Activated T-helper 2 cell treated with anti-CD3 and anti-CD28 coated beads, Interferon-gamma antibody, Interleukin-2, Interleukin-4, amounts not matched to agents 10 μg/mL and 5 μg/mL and 100 μg/mL, durations not matched to agents 14 hours and 24 hours and 36 hours (primary cell): Measurements from ENCODE around the gene PLSCR1. TPM values are rescaled to one million over a fixed set of nuclear protein-coding genes. Genes with fewer than 3 reads are reported as not detected.

Experiments used
- DNase-seq: peaks from one replicate; pipeline ENCODE4 v3.0.0; 2021; ENCODE audit warnings: low spot score
- H3K27ac Mint-ChIP-seq: one replicate; pipeline ENCODE4 v1.8.0; 2021; ENCODE audit warnings: mixed read lengths
- H3K27me3 Mint-ChIP-seq: one replicate; pipeline ENCODE4 v1.8.0; 2021; ENCODE audit warnings: low read depth, mixed read lengths
- H3K36me3 Mint-ChIP-seq: one replicate; pipeline ENCODE4 v1.8.0; 2021; ENCODE audit warnings: low read depth, mixed read lengths
- H3K4me1 Mint-ChIP-seq: one replicate; pipeline ENCODE4 v1.8.0; 2021; ENCODE audit warnings: low read depth, mixed read lengths
- H3K4me3 Mint-ChIP-seq: one replicate; pipeline ENCODE4 v1.8.0; 2021; ENCODE audit warnings: low read depth, mild to moderate bottlenecking, moderate library complexity, mixed read lengths
- H3K9me3 Mint-ChIP-seq: one replicate; pipeline ENCODE4 v1.8.0; 2021; ENCODE audit warnings: mixed read lengths
- intact Hi-C: fragments of 100-400 bp; cut with micrococcal nuclease; formaldehyde crosslinking; loops from one replicate; pipeline ENCODE4 v1.15.1; 2023
- total RNA-seq: library from RNA; stranded (reverse); gene quantifications from 2 replicates; pipeline ENCODE4 v1.2.3, GENCODE V29; 2022

The PLSCR1 gene
- total RNA-seq, 1 donor from 2014 or later = 65.1 TPM

DNA sequence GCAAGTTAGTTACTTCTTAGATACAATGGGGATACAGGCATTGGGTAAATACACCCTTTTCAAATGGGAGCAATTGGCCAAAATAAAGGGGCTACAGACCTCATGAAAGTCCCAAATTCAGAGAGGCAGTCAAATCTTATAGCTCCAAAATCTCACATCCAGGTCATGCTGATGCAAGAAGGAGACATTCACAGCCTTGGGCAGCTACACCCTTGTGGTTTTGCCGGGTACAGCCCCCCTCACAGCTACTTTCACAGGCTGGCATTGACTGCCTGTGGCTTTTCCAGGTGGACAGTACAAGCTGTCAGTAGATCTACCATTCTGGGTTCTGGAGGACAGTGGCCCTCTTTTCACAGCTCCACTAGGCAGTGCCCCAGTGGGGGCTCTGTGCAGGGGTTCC lies 17.5 kb upstream of the PLSCR1 start:
- intact Hi-C loops = no loop called here
- Mint-ChIP-seq H3K4me1 (no peaks in the 10 kb centered on the region), H3K27me3 (peaks cover 5% of the 10 kb centered on the region), H3K4me3 (no peak overlapping the region), H3K27ac (no peak overlapping the region), H3K36me3 (no peaks in the 10 kb centered on the region), H3K9me3 (no peaks in the 10 kb centered on the region)
- no peak for DNase-seq

DNA sequence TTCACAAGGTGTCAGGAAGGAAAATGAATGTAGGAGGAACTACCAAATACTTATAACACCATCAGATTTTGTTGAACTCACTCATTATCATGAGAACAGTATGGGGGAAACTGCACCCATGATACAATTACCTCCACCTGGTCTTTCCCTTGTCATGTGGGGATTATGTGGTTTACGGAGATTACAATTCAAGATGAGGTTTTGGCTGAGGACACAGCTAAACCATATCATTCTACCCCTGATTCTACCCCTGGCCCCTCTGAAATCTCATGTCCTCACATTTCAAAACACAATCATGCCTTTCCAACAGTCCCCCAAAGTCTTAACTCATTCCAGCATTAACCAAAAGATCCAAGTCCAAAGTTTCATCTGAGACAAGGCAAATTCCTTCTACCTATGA lies 17.1 kb upstream of the PLSCR1 start:
- Mint-ChIP-seq H3K9me3 (no peaks in the 10 kb centered on the region), H3K27me3 (peaks cover 5% of the 10 kb centered on the region), H3K36me3 (no peaks in the 10 kb centered on the region), H3K4me3 (no peak overlapping the region), H3K4me1 (no peaks in the 10 kb centered on the region), H3K27ac (no peak overlapping the region)
- intact Hi-C loops = no loop called here
- no peak for DNase-seq

- Mint-ChIP-seq H3K4me3 (no peak overlapping the region), H3K36me3 (no peaks in the 10 kb centered on the region), H3K9me3 (no peaks in the 10 kb centered on the region), H3K27me3 (peaks cover 8% of the 10 kb centered on the region), H3K4me1 (no peaks in the 10 kb centered on the region), H3K27ac (no peak overlapping the region)
- intact Hi-C loops = no loop called here
- DNase-seq = no peak
These were observed 16.3 kb upstream of the PLSCR1 start for GRCh38 chr3:146560678-146561077.

- Mint-ChIP-seq H3K4me1 (peaks cover under 1% of the 10 kb centered on the region), H3K9me3 (no peaks in the 10 kb centered on the region), H3K27ac (no peak overlapping the region), H3K36me3 (no peaks in the 10 kb centered on the region), H3K27me3 (peaks cover 9% of the 10 kb centered on the region), H3K4me3 (no peak overlapping the region)
- no peak for DNase-seq
- intact Hi-C loops = no loop called here
These were observed 15.0 kb upstream of the PLSCR1 start for GRCh38 chr3:146559388-146559787.

- intact Hi-C loops = no loop called here
- H3K9me3 Mint-ChIP-seq = no peaks in the 10 kb centered on the region
- H3K36me3 Mint-ChIP-seq = no peaks in the 10 kb centered on the region
- H3K27ac Mint-ChIP-seq = no peak overlapping the region
- H3K4me1 Mint-ChIP-seq = peaks cover 7% of the 10 kb centered on the region
- DNase-seq = no peak
- no peak overlapping the region for H3K4me3 Mint-ChIP-seq
- peaks cover 12% of the 10 kb centered on the region for H3K27me3 Mint-ChIP-seq
These were observed 14.4 kb upstream of the PLSCR1 start for GRCh38 chr3:146558781-146559180.

DNA sequence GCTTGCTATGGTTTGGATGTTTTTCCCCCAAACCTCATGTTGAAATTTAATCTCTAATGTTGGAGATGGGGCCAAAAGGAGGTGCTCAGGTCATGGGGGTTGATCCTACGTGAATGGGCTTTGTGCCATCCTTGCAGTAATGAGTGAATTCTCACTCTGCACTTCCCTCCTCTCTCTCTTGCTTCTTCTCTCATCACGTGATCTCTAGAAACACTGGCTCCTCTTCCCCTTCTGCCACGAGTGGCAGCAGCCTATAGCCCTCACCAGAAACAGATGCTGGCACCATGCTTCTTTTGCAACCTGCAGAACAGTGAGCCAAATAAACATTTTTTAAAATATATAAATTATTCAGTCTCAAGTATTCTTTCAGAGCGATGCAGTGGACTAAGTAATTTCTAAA lies 13.3 kb upstream of the PLSCR1 start:
- intact Hi-C loops = no loop called here
- H3K4me1 Mint-ChIP-seq = peaks cover 12% of the 10 kb centered on the region

DNA sequence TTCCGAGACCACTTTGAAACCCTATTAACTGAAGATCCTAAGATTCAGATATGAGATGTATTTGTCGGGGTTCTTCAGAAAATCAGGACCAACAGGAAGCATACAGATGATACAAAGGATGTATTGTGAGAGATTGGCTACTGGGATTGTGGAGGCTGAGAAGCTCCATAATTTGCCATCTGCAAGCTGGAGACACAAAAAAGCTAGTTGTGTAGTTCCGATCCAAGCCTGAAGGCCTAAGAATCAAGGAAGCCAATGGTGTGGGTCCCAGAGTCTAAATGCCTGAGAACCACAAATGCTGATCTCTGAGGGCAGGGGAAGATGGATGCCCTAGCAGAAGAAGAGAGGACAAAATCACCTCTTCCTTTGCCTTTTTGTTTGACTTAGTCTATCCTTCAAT lies 10.9 kb upstream of the PLSCR1 start:
- Mint-ChIP-seq H3K27me3 (peaks cover 9% of the 10 kb centered on the region), H3K9me3 (no peaks in the 10 kb centered on the region), H3K27ac (no peak overlapping the region)

More for the DNA sequence above, 13.3 kb upstream of the PLSCR1 start:
- no peak for DNase-seq
- H3K27me3 Mint-ChIP-seq = peaks cover 12% of the 10 kb centered on the region
- no peak overlapping the region for H3K27ac Mint-ChIP-seq
- H3K36me3 Mint-ChIP-seq = no peaks in the 10 kb centered on the region
- no peak overlapping the region for H3K4me3 Mint-ChIP-seq
- no peaks in the 10 kb centered on the region for H3K9me3 Mint-ChIP-seq

DNA sequence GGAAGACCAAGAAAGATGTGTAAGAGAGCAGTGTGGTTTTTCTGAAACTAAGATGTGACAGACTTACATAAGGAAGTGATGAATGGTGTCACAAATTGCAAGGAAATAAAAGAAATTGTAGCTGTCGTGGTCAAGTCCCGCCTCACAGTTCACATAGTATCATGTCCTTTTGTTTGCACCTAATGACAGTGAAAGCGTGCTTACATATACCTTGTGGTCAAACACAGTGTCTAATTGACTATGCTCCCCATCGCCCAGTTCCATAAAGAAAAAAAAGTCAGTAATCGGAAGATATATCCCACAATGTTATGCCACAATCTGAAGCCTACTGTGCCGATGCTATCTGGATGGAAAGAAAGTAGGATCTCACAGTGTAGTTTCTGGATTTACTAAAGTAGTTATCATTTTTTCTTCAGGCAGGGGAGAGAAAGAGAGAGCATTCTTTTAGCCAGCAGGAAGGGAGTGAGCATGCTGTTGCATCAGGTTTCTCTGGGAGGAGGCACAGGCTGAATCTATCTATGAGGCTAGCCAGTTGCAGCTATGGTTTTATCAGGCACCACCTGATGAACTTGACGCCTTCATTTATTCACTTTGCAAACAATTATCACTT lies 9.8 kb upstream of the PLSCR1 start:
- Mint-ChIP-seq H3K4me3 (no peak overlapping the region), H3K27ac (no peak overlapping the region), H3K4me1 (peaks cover 31% of the 10 kb centered on the region), H3K27me3 (peaks cover 9% of the 10 kb centered on the region), H3K9me3 (no peaks in the 10 kb centered on the region), H3K36me3 (no peaks in the 10 kb centered on the region)
- DNase-seq = no peak
- intact Hi-C loops = loop anchor here (5.0 kb wide), 1 partner anchor 392 kb away; the partner anchor contains the start of gene PLOD2

More for the DNA sequence above, 10.9 kb upstream of the PLSCR1 start:
- H3K4me3 Mint-ChIP-seq = no peak overlapping the region
- peaks cover 23% of the 10 kb centered on the region for H3K4me1 Mint-ChIP-seq
- intact Hi-C loops = no loop called here
- H3K36me3 Mint-ChIP-seq = no peaks in the 10 kb centered on the region
- DNase-seq = no peak

GRCh38 chr3:146550743-146551510 lies 6.5 kb upstream of the PLSCR1 start:
- intact Hi-C loops = loop anchor here (5.0 kb wide), 1 partner anchor 389 kb away; the partner anchor contains the start of gene PLOD2
- Mint-ChIP-seq H3K9me3 (no peaks in the 10 kb centered on the region), H3K4me3 (no peak overlapping the region), H3K27me3 (peaks cover 4% of the 10 kb centered on the region), H3K4me1 (peaks cover 51% of the 10 kb centered on the region), H3K36me3 (no peaks in the 10 kb centered on the region), H3K27ac (no peak overlapping the region)
- DNase-seq = no peak

- DNase-seq = no peak
- Mint-ChIP-seq H3K27ac (no peak overlapping the region), H3K27me3 (peaks cover 4% of the 10 kb centered on the region), H3K4me1 (peaks cover 54% of the 10 kb centered on the region), H3K9me3 (no peaks in the 10 kb centered on the region), H3K4me3 (peak overlapping the region; percentile 35), H3K36me3 (no peaks in the 10 kb centered on the region)
- intact Hi-C loops = loop anchor here (5.0 kb wide), 1 partner anchor 388 kb away; the partner anchor contains the start of gene PLOD2
These were observed 5.7 kb upstream of the PLSCR1 start for GRCh38 chr3:146550070-146550615.

DNA sequence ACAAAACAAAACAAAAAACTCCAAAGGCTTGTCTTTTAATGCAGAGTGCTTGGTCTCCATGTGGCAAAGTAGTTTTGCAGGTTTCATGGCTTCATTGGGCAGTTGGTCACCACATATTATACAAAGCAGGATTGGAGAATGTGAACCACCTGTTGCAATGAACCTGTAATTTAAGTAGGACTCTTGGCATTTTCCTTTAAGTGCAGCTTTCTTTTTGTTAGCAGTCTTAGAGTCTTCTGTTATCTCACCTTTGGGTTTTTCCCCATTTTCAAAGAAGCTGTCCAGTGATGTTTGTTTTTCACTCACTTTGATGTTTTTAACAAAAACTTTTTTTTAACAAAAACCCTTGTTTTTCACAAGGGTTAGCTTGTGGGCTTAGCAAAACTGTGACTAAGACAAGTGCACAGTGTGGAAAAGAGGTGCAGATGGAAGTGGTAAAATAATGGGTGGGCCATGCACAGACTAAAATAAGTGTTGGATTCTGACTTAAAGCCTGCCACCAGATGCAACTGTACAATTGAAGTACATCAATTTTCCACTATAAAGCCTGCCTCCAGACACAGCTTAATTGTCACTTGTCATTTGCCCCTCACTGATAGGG lies 2.9 kb upstream of the PLSCR1 start:
- Mint-ChIP-seq H3K27ac (peak overlapping the region; percentile 38), H3K4me1 (peaks cover 54% of the 10 kb centered on the region), H3K27me3 (no peaks in the 10 kb centered on the region), H3K4me3 (no peak overlapping the region), H3K9me3 (no peaks in the 10 kb centered on the region), H3K36me3 (peaks cover 1% of the 10 kb centered on the region)
- DNase-seq = no peak
- intact Hi-C loops = no loop called here

- intact Hi-C loops = no loop called here
- Mint-ChIP-seq H3K9me3 (no peaks in the 10 kb centered on the region), H3K4me1 (peaks cover 62% of the 10 kb centered on the region), H3K4me3 (no peak overlapping the region), H3K27me3 (no peaks in the 10 kb centered on the region), H3K36me3 (peaks cover 10% of the 10 kb centered on the region), H3K27ac (peak overlapping the region; percentile 38)
- DNase-seq = no peak
These were observed 2.1 kb upstream of the PLSCR1 start for GRCh38 chr3:146546366-146546965.
